H1 (cell line): ENCODE measurements around the gene HMSD. TPM values are rescaled to one million over a fixed set of nuclear protein-coding genes. Genes with fewer than 3 reads are reported as not detected.

ENCODE experiments used
- ASH2L ChIP-seq: fragments of 200-600, 300-600 bp; sonication (generic); IDR thresholded peaks from one replicate; pipeline ENCODE4 v1.7.1; 2017; ENCODE audit warnings: low read length
- ATF3 ChIP-seq: IDR thresholded peaks from 2 replicates; pipeline ENCODE4 v1.6.1; 2011; ENCODE audit warnings: low read depth, mild to moderate bottlenecking, low read length; ENCODE audit not compliant: insufficient read depth
- BRCA1 ChIP-seq: IDR thresholded peaks from 2 replicates; pipeline ENCODE4 v1.6.1; 2012; ENCODE audit warnings: low read depth, low read length, improper control_type of control experiment
- CBX5 ChIP-seq: fragments of 300-800, 300-1000 bp; sonication (generic); IDR thresholded peaks from 2 replicates; pipeline ENCODE4 v1.7.1; 2016; ENCODE audit warnings: antibody characterized with exemption, low read length, low read depth
- CBX8 ChIP-seq: fragments of 300-800, 300-1000 bp; sonication (generic); IDR thresholded peaks from 2 replicates; pipeline ENCODE4 v1.7.1; 2016; ENCODE audit warnings: low read depth, low read length, borderline replicate concordance
- CHD1 ChIP-seq: IDR thresholded peaks from 2 replicates; pipeline ENCODE4 v1.6.1; 2012; ENCODE audit warnings: low read depth, low read length, improper control_type of control experiment
- CREB1 ChIP-seq: IDR thresholded peaks from 2 replicates; pipeline ENCODE4 v1.6.1; 2012; ENCODE audit warnings: inconsistent platforms
- GABPA ChIP-seq: IDR thresholded peaks from 2 replicates; pipeline ENCODE4 v1.6.1; 2011; ENCODE audit warnings: mild to moderate bottlenecking, low read length, moderate library complexity, borderline replicate concordance; ENCODE audit not compliant: insufficient read depth
- JUND ChIP-seq: IDR thresholded peaks from 2 replicates; pipeline ENCODE4 v1.6.1; 2011; ENCODE audit warnings: mild to moderate bottlenecking, improper control_type of control experiment, low read length
- KDM1A ChIP-seq: fragments of 200-600, 300-600 bp; sonication (generic); IDR thresholded peaks from 2 replicates; pipeline ENCODE4 v1.7.1; 2016; ENCODE audit warnings: mild to moderate bottlenecking, low read length, borderline replicate concordance
- KDM4A ChIP-seq: IDR thresholded peaks from one replicate; pipeline ENCODE4 v1.7.1; 2012; ENCODE audit warnings: low read depth, mild to moderate bottlenecking, moderate library complexity, low read length, inconsistent platforms; ENCODE audit not compliant: severe bottlenecking
- POU5F1 ChIP-seq: IDR thresholded peaks from 2 replicates; pipeline ENCODE4 v1.6.1; 2011; ENCODE audit warnings: low read depth, mild to moderate bottlenecking, low read length, moderate library complexity
- SP2 ChIP-seq: IDR thresholded peaks from 2 replicates; pipeline ENCODE4 v1.6.1; 2012; ENCODE audit warnings: mild to moderate bottlenecking, low read length, inconsistent platforms
- TAF7 ChIP-seq: optimal IDR thresholded peaks from 2 replicates; pipeline ENCODE3; 2011; ENCODE audit warnings: low read depth, mild to moderate bottlenecking, inconsistent platforms, low read length, moderate library complexity, borderline replicate concordance
- YY1 ChIP-seq: IDR thresholded peaks from 2 replicates; pipeline ENCODE4 v1.6.1; 2011; ENCODE audit warnings: low read depth, mild to moderate bottlenecking, low read length
- ZNF274 ChIP-seq: IDR thresholded peaks from 2 replicates; pipeline ENCODE4 v1.7.0; 2012; ENCODE audit warnings: low read length, borderline replicate concordance; ENCODE audit errors: extremely low read depth
- polyA plus RNA-seq, 7 experiments: library from polyadenylated mRNA; depleted of rRNA in 3 of 7; stranded (reverse) in 5 of 7; unstranded in 2 of 7; fragments of >200 nt in 5 of 7; fragments of 200-250 nt in 2 of 7; gene quantifications; 1 replicate in 5 of 7; 2 replicates in 1 of 7; 4 replicates in 1 of 7; pipeline versions ENCODE4 v1.2.1 to v1.2.3, GENCODE V29; 2011 to 2013; ENCODE audit warnings: missing spikeins in 2 of 7, mixed read lengths in 2 of 7
- total RNA-seq: library from RNA; stranded (reverse); fragmentation: NEBNext Ultra II Directional; extraction: Animal tissue kit (Norgen Biotek cat#: 25700); gene quantifications from 2 replicates; pipeline ENCODE4 v1.2.1, GENCODE V29; 2021
- TF ChIP-seq, protein P1 (sequence below): IDR thresholded peaks from 2 replicates; pipeline ENCODE4 v1.6.1; 2011; ENCODE audit warnings: low read length, improper control_type of control experiment
- TF ChIP-seq, protein P2 (sequence below): IDR thresholded peaks from 2 replicates; pipeline ENCODE4 v1.6.1; 2012; ENCODE audit warnings: inconsistent platforms

Gene HMSD
- total and polyA plus RNA-seq, 2 of the 8 experiments (the other 6 are each of a cell fraction or from before 2014, with no cell fraction given), result 1.3 to 3.0 TPM

- TF ChIP-seq GABPA (no peak), CBX8 (no peak), ZNF274 (no peak), BRCA1 (no peak), CBX5 (no peak), KDM4A (peak; percentile 62), ATF3 (no peak), SP2 (no peak), POU5F1 (no peak), CHD1 (no peak), TAF7 (no peak), CREB1 (no peak), JUND (no peak), KDM1A (no peak), YY1 (no peak), ASH2L (peak; percentile 71)
- TF ChIP-seq, protein P1, sequence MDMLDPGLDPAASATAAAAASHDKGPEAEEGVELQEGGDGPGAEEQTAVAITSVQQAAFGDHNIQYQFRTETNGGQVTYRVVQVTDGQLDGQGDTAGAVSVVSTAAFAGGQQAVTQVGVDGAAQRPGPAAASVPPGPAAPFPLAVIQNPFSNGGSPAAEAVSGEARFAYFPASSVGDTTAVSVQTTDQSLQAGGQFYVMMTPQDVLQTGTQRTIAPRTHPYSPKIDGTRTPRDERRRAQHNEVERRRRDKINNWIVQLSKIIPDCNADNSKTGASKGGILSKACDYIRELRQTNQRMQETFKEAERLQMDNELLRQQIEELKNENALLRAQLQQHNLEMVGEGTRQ, result no peak
- TF ChIP-seq, protein P2, sequence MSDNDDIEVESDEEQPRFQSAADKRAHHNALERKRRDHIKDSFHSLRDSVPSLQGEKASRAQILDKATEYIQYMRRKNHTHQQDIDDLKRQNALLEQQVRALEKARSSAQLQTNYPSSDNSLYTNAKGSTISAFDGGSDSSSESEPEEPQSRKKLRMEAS, result peak; percentile 79
These were observed at the start of gene HMSD (continued) for GRCh38 chr18:63949068-63949737.
